ENCODE results near the gene SH3BGRL3.

DNA sequence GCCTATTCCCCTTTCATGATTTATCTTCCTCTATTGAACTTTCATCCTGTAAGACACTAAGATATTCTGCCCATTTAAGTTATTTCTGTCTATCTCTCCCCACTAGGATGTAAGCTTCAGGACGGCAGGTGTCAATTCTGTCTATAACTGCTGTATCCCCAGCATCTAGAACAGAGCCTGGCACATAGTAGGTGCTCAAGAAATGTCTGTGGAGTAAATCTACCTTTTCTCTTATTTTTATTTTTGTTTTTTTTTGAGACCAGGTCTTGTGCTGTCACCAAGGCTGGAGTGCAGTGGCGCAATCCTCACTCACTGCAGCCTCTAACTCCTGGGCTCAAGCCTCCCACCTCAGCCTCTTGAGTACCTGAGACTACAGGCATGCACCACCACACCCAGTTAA is 43.5 kb downstream of the SH3BGRL3 start:
- TF ChIP-seq EZH2phosphoT487 (IDR thresholded peaks at IDR 0.05; ENCODE audit: insufficient read depth, low read depth) (no peak), EZH2 (IDR thresholded peaks at IDR 0.05; ENCODE audit: insufficient read depth, poor library complexity, severe bottlenecking) (no peak)

All from GM23248 (cell line).